Panc1 (cell line): ENCODE data around the gene CACNB1. TPM values are rescaled to one million over a fixed set of nuclear protein-coding genes. Genes with fewer than 3 reads are reported as not detected.

Source experiments
- ATAC-seq: fragments of 200-7000 bp; cut with Tn5 transposase; 2 replicates; pipeline ENCODE4 v1.9.1; 2020; ENCODE audit warnings: mild to moderate bottlenecking, moderate library complexity
- BruUV-seq: library from RNA; stranded (reverse); fragments of 400-500 nt; replicated peaks from 2 replicates; lab custom pipeline; 2021; lab: Mats Ljungman, UMichigan
- CTCF ChIA-PET: fragments of 300-600 bp; sonication (Branson Sonifier 250); formaldehyde crosslinking; loops from one replicate; lab custom pipeline; 2022; ENCODE audit warnings: antibody characterized with exemption; lab: Charles Lee
- POLR2A ChIA-PET: fragments of 300-600 bp; sonication (Branson Sonifier 250); formaldehyde crosslinking; loops from one replicate; lab custom pipeline; 2022; ENCODE audit warnings: antibody characterized with exemption; lab: Charles Lee
- DNase-seq: peaks from one replicate; pipeline ENCODE4 v3.0.0-alpha.2; 2010; ENCODE audit warnings: low read depth, low spot score
- H3K27ac ChIP-seq: 2 replicates; pipeline ENCODE4 v1.5.1; 2011; ENCODE audit warnings: mild to moderate bottlenecking, low read length, inconsistent platforms
- H3K27me3 ChIP-seq: fragments of 200-500 bp; sonication (Bioruptor generic); 2 replicates; pipeline ENCODE4 v1.6.0; 2014; ENCODE audit warnings: low read length, inconsistent platforms; ENCODE audit not compliant: control insufficient read depth, insufficient read depth
- H3K36me3 ChIP-seq: fragments of 200-500 bp; sonication (Bioruptor generic); 2 replicates; pipeline ENCODE4 v1.5.1; 2014; ENCODE audit warnings: inconsistent platforms, mild to moderate bottlenecking, low read length, moderate library complexity; ENCODE audit not compliant: control insufficient read depth, insufficient read depth
- H3K4me1 ChIP-seq: 2 replicates; pipeline ENCODE4 v1.5.1; 2011; ENCODE audit warnings: inconsistent platforms, mild to moderate bottlenecking, low read length, moderate library complexity; ENCODE audit not compliant: control insufficient read depth, insufficient read depth
- H3K4me3 ChIP-seq, 2 experiments: 2 replicates each; pipeline ENCODE4 v1.5.1; 2011 to 2012; ENCODE audit warnings: low read depth in 2 of 2, low read length in 2 of 2, mild to moderate bottlenecking in 2 of 2, inconsistent platforms in 1 of 2, moderate library complexity in 1 of 2
- H3K9me3 ChIP-seq: fragments of 200-500 bp; sonication (Bioruptor generic); 2 replicates; pipeline ENCODE4 v1.5.1; 2014; ENCODE audit warnings: low read depth, mild to moderate bottlenecking, inconsistent platforms, low read length, moderate library complexity; ENCODE audit not compliant: control insufficient read depth, insufficient read depth
- CTCF ChIP-seq: fragments of 450-650 bp; IDR thresholded peaks from 2 replicates; pipeline ENCODE4 v1.5.1; 2017; ENCODE audit warnings: mild to moderate bottlenecking
- POLR2AphosphoS5 ChIP-seq: IDR thresholded peaks from 2 replicates; pipeline ENCODE4 v1.6.1; 2012; ENCODE audit warnings: mild to moderate bottlenecking, low read depth, low read length, moderate library complexity
- REST ChIP-seq, 2 experiments: IDR thresholded peaks; 2 replicates each; pipeline ENCODE4 v1.6.1; 2011 to 2012; ENCODE audit warnings: low read depth in 2 of 2, control low read depth in 1 of 2, low read length in 1 of 2, mild to moderate bottlenecking in 1 of 2, moderate library complexity in 1 of 2; ENCODE audit not compliant: insufficient read depth in 1 of 2
- SIN3A ChIP-seq: IDR thresholded peaks from 2 replicates; pipeline ENCODE4 v1.6.1; 2012; ENCODE audit warnings: low read depth, mild to moderate bottlenecking, low read length, moderate library complexity, borderline replicate concordance; ENCODE audit not compliant: insufficient read depth
- TCF7L2 ChIP-seq: IDR thresholded peaks from 2 replicates; pipeline ENCODE4 v1.6.1; 2011; ENCODE audit warnings: mild to moderate bottlenecking, low read depth, low read length, inconsistent platforms
- in situ Hi-C: cut with HindIII; loops from 2 replicates; pipeline ENCODE4 v1.10.0; 2016; ENCODE audit warnings: low sequenced_read_pairs, low pct_unique_long_range_greater_than_20kb
- intact Hi-C: fragments of 100-400 bp; cut with micrococcal nuclease; formaldehyde crosslinking; loops from one replicate; pipeline ENCODE4 v1.10.0; 2022; ENCODE audit not compliant: unreplicated experiment
- total RNA-seq: library from RNA; stranded (reverse); gene quantifications from one replicate; pipeline ENCODE4 v1.2.1, GENCODE V29; 2021; ENCODE audit not compliant: unreplicated experiment

CACNB1 gene
- total RNA-seq, 1 experiment from 2014 or later: 14.9 TPM

- Histone ChIP-seq H3K9me3 (no peaks in the 10 kb centered on the region), H3K36me3 (no peaks in the 10 kb centered on the region), H3K4me1 (no peaks in the 10 kb centered on the region; the same call in 1 of the 2 replicates), H3K27me3 (no peaks in the 10 kb centered on the region), H3K4me3 (no peak overlapping the region), H3K27ac (no peak overlapping the region)
- CTCF ChIA-PET: interaction anchor here (0.6 kb wide), 1 partner anchor 258 kb away, joined by 4 read pairs; no protein-coding TSS in a partner anchor
- DNase-seq (no peak), ATAC-seq (no peak)
- in situ Hi-C loops: no loop called here
- intact Hi-C loops: no loop called here
- POLR2A ChIA-PET: no interaction called here
- no TSS peak for BruUV-seq
- no peak for TF ChIP-seq TCF7L2
- TF ChIP-seq SIN3A: no peak
- no peak for TF ChIP-seq POLR2AphosphoS5
- no peak for TF ChIP-seq REST (IDR thresholded peaks at IDR 0.05; ENCODE audit: insufficient read depth in 1 of 2, low read depth in 2 of 2, low read length in 1 of 2)
- no peak for TF ChIP-seq CTCF
Observed at GRCh38 chr17:39170558-39170957, 26.9 kb downstream of the CACNB1 start.

- ATAC-seq (no peak), DNase-seq (no peak)
- H3K27me3 ChIP-seq: no peaks in the 10 kb centered on the region
- H3K9me3 ChIP-seq: no peaks in the 10 kb centered on the region
- BruUV-seq: no TSS peak
- in situ Hi-C loops: no loop called here
- H3K27ac ChIP-seq: no peak overlapping the region
- TF ChIP-seq POLR2AphosphoS5 (no peak), CTCF (no peak), REST (IDR thresholded peaks at IDR 0.05; ENCODE audit: insufficient read depth in 1 of 2, low read depth in 2 of 2, low read length in 1 of 2) (no peak), TCF7L2 (no peak), SIN3A (no peak)
- H3K36me3 ChIP-seq: no peaks in the 10 kb centered on the region
- POLR2A ChIA-PET: no interaction called here
- no peak overlapping the region for H3K4me3 ChIP-seq
- intact Hi-C loops: no loop called here
- no peaks in the 10 kb centered on the region for H3K4me1 ChIP-seq
- CTCF ChIA-PET: interaction anchor here (0.6 kb wide), 2 partner anchors 12 to 258 kb away, joined by 3 to 4 read pairs; no protein-coding TSS in a partner anchor
Observed at GRCh38 chr17:39170109-39170508, 27.4 kb downstream of the CACNB1 start.
